NCI-H187 (cell line): ENCODE measurements around the gene TNFAIP1.
"Not testable (repeated sequence)": the region's sequence is repeated elsewhere in the genome, so short reads cannot be mapped to it uniquely, and the experiment has no call there.

Experiments
- DNase-seq, 2 experiments: peaks; one replicate each; lab custom pipeline; 2025; lab: John Stamatoyannopoulos, UW

The TNFAIP1 gene

DNA sequence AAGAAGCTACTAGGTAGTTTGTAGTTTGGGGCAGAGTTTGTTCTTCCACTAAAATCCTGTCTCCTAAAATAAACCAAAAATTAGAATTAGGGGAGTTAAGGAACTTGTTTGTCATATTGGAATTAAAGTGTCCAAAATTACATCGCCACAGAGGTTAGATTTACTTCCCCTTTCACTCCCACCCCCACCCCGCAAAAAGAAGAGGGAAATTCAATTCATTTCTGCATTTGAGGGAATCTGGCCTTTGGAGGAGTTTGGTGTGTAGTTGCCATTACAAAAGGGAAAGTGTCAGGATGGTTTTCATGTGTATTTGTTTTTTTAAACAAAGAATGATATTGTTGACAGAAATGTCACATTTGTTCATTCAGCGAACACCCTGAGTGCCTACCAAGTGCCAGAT is 10.8 kb upstream of the TNFAIP1 start:
- no peak for DNase-seq

DNA sequence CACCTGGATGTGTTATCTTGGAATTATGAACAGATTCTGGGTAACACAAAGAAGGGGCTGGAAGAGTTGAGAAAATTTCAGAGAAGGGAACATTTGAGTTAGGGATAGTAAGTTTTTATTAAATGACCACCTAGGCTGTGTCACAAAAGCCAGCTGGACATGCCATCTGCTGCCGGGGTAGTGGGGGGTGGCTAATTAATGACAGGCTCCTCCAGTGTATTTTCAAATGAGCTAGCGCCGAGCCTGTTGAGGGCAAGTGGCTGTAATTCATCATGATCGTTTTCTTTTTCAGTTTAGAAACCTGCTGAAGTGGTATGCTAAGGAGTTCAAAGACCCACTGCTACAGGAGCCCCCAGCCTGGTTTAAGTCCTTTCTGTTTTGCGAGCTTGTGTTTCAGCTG is 10.3 kb upstream of the TNFAIP1 start:
- no peak for DNase-seq

GRCh38 chr17:28326114-28326513 is 9.4 kb upstream of the TNFAIP1 start:
- DNase-seq, result no peak

DNA sequence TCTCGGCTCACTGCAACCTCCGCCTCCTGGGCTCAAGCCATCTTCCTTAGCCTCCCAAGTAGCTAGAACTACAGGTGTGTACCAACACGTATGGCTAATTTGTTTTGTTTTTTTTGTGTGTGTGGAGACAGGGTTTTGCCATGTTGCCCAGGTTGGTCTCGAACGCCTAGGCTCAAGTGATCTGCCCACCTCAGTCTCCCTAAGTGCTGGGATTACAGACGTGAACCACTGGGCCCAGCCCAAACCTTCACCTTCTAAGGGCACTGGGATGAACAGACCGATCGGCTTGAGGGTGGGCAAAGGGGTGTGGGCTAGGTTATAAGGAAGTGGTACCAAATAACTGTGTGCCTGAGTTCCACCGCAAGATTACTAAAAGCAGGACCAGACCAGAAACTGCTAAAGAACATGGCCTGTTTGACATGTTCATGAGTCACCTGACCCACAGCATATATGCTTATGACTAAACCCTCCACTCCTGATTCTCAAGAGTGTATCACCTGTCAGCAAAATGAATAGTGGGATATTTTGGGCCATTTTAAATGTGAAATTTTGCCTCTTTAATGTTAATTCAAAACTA is 8.4 kb upstream of the TNFAIP1 start:
- DNase-seq, result no peak

- no peak for DNase-seq
Measured at GRCh38 chr17:28327709-28328108, 7.9 kb upstream of the TNFAIP1 start.

DNA sequence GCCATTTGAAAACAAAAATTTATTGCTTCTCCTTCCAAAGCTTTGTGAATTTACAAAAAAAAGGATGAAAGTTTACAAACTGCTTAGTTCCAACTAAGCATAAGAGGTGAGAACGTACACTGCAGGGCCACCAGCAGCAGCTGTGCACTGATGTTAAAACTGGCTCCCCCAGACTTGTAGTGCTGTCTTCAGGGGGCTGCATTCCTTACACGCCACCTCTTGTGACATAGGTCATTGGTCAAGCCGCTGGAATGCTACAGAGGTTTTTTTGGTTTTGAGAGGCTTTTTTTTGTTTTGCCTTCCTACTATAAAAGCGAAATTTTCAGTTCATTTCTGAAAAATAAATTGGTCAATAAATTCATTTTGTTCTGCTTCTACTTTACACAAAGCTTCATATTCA is 7.2 kb upstream of the TNFAIP1 start:
- DNase-seq, result no peak

GRCh38 chr17:28330671-28331070 is 4.9 kb upstream of the TNFAIP1 start:
- no peak for DNase-seq

DNA sequence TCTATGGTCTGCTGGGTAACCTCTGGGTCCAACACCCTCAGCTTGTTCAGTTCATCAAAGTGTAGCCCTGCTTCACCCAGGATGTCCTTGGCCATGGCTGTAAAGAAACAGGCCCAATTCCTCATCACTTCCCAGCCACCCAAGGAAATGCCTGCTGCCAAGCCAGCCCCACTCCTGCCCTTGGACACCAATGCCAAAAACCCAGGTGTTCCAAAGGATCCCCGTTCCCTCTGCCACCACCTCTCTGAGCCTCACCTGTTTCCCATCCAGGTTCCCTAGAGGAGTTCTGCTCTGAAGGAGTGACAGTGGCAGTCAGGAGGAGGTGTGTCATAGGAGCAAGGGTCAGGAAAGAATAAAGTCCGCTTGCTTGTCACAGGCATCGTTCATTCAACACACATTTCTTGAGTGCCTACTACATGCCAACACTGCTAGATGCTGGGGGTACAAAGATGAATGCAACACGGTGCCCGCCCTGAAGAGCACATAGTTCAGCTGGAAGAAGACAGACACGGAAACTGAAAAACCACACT is 3.6 kb upstream of the TNFAIP1 start:
- DNase-seq, result no peak

GRCh38 chr17:28333083-28333746 is 2.3 kb upstream of the TNFAIP1 start:
- no peak for DNase-seq

DNA sequence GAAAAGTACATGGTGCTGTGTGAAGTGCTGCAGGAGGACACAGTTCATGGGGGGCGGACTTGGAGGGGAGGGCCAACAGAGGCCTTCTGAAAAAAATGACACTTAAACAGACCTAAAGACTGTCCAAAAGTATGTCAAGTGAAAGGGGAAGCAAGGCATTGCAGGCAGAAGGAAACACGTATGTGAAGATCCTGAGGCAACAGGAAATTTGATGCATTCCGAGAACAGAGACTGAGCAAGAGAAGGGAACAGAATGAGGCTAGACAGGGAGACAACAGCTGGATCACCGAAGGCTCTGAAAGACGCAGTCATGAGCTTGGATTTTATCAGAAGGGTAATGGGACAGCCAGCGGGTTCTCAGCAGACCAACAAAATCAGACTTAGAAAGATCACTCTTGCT is 1.4 kb upstream of the TNFAIP1 start:
- DNase-seq, result no peak

- no peak for DNase-seq
Measured at GRCh38 chr17:28334666-28335200, 828 bp upstream of the TNFAIP1 start.

DNA sequence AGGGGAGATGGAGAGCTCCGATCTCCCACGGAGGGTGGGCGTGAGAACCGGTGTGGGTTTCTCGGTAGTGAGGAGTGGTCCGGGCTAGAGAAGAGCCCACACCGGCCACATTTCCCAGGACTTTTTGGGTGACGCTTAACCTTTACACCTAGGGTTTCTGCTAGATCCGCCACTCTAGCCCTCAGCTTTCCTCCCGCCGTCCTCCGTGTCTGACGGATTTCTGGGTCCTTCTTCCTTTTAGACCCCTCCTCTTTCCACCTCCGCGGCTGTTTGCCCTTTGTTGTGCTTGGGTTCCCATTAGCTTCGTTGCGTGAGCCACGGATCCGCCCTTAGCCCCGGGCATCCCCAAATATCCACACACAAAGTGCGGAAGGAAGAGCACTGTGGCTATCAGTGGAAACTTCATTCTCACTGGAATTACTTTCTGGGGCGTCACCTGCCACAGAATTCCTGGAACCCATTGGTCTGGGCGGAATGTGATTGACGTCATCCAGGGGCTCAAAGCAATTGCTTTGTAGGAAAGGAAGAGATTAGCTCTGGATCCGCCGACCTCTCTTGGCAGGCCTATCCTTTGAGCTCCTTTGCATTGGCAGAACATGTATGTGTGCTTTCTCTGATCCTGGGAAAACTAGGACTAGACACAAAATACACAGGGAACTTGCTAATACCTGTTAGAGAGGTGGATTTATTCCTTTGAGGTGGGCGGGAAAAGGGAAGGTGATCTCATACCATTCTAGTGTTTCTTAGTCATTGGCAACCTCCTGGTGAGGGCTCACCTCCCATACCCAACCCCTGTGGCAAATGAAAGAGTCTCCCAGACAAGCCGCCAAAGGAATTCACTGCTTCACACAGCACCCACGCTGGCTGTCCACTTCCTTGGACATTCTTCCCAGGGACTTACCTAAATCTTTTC is 654 bp downstream of the TNFAIP1 start:
- no peak for DNase-seq

DNA sequence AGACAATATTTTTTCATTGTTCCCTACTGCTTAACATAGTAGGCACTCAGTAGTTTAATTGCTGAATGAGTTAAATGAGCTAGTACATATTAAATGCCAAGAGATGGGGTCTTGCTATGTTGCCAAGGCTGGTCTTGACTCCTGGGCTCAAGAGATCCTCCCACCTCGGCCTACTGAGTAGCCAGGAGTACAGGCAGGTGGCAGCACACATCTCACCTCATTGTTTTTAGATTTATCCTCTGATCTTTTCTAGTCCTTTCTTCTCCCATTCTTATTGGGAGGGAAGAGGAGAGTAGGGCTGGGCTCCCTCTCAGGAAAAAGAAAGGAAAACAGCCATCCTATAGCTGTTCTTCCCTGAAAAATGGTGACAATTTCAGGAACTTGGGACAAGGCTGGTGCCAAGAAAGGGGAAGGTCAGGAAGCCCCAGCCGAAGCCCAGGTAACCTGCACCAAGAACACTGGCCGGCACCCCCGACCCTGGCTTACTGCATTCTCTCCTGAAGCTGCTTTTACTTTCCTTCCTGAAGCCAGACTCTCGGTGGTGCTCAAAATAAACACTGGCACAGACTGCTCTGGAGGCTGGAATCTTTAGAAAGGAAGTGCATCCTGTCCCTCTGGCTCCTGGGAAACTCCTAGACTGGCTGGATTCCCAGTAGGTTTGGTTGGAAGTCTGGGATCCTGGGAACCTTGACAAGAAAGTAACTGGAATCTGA is 2.7 kb downstream of the TNFAIP1 start:
- no peak for DNase-seq

GRCh38 chr17:28338769-28339212 is 3.2 kb downstream of the TNFAIP1 start:
- not testable (repeated sequence) for DNase-seq

- no peak for DNase-seq
Measured at GRCh38 chr17:28339431-28339830, 3.9 kb downstream of the TNFAIP1 start.

GRCh38 chr17:28340374-28340773 is 4.8 kb downstream of the TNFAIP1 start:
- no peak for DNase-seq

GRCh38 chr17:28341516-28341915 is 6.0 kb downstream of the TNFAIP1 start:
- no peak for DNase-seq

GRCh38 chr17:28342313-28342712 is 6.8 kb downstream of the TNFAIP1 start:
- no peak for DNase-seq

- DNase-seq, result no peak
Measured at GRCh38 chr17:28343491-28343932, 8.0 kb downstream of the TNFAIP1 start.

DNA sequence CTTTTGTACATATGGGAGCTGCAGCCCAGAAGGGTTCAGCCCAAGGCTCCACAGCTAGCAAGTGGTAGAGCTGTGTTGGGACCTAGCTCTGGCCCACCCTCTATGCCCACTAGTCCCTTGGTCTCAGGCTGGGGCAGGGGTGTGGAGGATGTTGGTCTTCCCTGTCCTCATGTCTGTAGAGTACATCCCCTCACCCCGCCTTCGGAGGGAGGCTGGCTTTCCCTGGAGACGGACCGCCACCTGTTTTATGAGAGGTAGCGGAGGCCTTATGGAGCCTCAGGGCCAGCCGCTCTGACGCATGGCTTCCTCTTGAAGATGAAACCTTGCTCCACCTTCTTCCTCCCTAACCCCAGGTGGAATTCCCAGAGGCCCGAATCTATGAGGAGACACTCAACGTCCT is 8.4 kb downstream of the TNFAIP1 start:
- peak in 1 of 2 experiments; percentile 44 for DNase-seq

DNA sequence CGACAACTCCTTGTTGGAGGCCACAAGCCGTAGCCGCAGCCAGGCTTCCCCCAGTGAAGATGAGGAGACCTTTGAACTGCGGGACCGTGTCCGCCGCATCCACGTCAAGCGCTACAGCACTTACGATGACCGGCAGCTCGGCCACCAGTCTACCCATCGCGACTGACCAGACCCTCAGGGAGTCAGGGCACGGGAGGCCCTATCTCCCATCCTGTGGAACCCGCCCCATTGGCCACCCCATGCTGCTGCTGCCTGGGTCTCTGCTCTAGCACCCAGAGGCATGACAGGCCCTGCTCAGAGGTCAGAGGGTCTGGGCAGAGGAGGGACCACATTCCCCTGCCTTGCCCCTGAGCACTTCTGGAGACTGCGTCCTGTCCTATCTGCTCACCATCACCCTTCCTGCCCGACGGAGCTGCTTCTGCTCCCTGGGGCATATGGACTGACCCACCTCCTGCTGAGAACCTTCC is 8.9 kb downstream of the TNFAIP1 start:
- DNase-seq, result no peak
